Endodermal cell (in vitro differentiated cells): ENCODE results near the gene HSPG2. TPM values are rescaled to one million over a fixed set of nuclear protein-coding genes. Genes with fewer than 3 reads are reported as not detected.

ENCODE experiments used
- DNase-seq: peaks from one replicate; pipeline ENCODE4 v3.0.0-alpha.2; 2017
- H3K27ac ChIP-seq: 2 replicates; pipeline ENCODE4 v1.5.1; 2013; ENCODE audit warnings: mild to moderate bottlenecking, low read depth, low read length, moderate library complexity
- H3K27me3 ChIP-seq: 2 replicates; pipeline ENCODE4 v1.6.1; 2013; ENCODE audit warnings: mild to moderate bottlenecking, low read length, moderate library complexity; ENCODE audit not compliant: insufficient read depth, control insufficient read depth, poor library complexity, severe bottlenecking
- H3K36me3 ChIP-seq: 2 replicates; pipeline ENCODE4 v1.7.0; 2013; ENCODE audit warnings: mild to moderate bottlenecking, low read length, moderate library complexity; ENCODE audit not compliant: control insufficient read depth, insufficient read depth
- H3K4me1 ChIP-seq: one replicate; pipeline ENCODE4 v1.7.0; 2013; ENCODE audit warnings: low read length; ENCODE audit not compliant: control insufficient read depth, insufficient read depth
- H3K4me3 ChIP-seq: 2 replicates; pipeline ENCODE4 v1.5.1; 2013; ENCODE audit warnings: mild to moderate bottlenecking, low read length, moderate library complexity
- H3K9ac ChIP-seq: 2 replicates; pipeline ENCODE4 v1.6.1; 2013; ENCODE audit warnings: mild to moderate bottlenecking, low read length, moderate library complexity; ENCODE audit not compliant: poor library complexity, severe bottlenecking; ENCODE audit errors: extremely low read depth
- H3K9me3 ChIP-seq: 2 replicates; pipeline ENCODE4 v1.6.1; 2013; ENCODE audit warnings: mild to moderate bottlenecking, low read length, moderate library complexity; ENCODE audit not compliant: control insufficient read depth
- H3K27ac Mint-ChIP-seq: 2 replicates; pipeline ENCODE4 v1.8.0; 2020; ENCODE audit warnings: mixed read lengths
- H3K27me3 Mint-ChIP-seq: 2 replicates; pipeline ENCODE4 v1.8.0; 2021; ENCODE audit warnings: mild to moderate bottlenecking, mixed read lengths; ENCODE audit not compliant: insufficient read depth
- H3K36me3 Mint-ChIP-seq: 2 replicates; pipeline ENCODE4 v1.8.0; 2020; ENCODE audit warnings: low read depth, mixed read lengths
- H3K4me1 Mint-ChIP-seq: 2 replicates; pipeline ENCODE4 v1.8.0; 2020; ENCODE audit warnings: mixed read lengths
- H3K4me3 Mint-ChIP-seq: 2 replicates; pipeline ENCODE4 v1.8.0; 2020; ENCODE audit warnings: mild to moderate bottlenecking, moderate library complexity, mixed read lengths
- H3K9me3 Mint-ChIP-seq: 2 replicates; pipeline ENCODE4 v1.8.0; 2020; ENCODE audit warnings: mild to moderate bottlenecking, mixed read lengths
- WGBS, 2 experiments: methylation state at CpG; one replicate each; pipeline versions ENCODE4 v1.1.5 to v1.1.7; 2013; ENCODE audit warnings: missing lambda C conversion rate in 2 of 2, mixed read lengths in 1 of 2; ENCODE audit not compliant: insufficient coverage in 1 of 2, insufficient read length in 1 of 2; 5-methylcytosine and 5-hydroxymethylcytosine counted together
- total RNA-seq, 2 donors: library from RNA; stranded (reverse); fragmentation: NEBNext Ultra II Directional in 1 of 2; extraction: Animal tissue kit (Norgen Biotek cat#: 25700) in 1 of 2; gene quantifications; 2 replicates in 1 of 2; 3 replicates in 1 of 2; pipeline ENCODE4 v1.2.1, GENCODE V29; 2021
- TF ChIP-seq, protein P1 (sequence below): fragments of 200-600 bp; sonication (generic); conservative IDR thresholded peaks from 2 replicates; pipeline ENCODE4 v1.5.0; 2021; ENCODE audit warnings: antibody characterized with exemption, mild to moderate bottlenecking

The HSPG2 gene
- total RNA-seq, 2 donors from 2014 or later: 222 to 227 TPM

DNA sequence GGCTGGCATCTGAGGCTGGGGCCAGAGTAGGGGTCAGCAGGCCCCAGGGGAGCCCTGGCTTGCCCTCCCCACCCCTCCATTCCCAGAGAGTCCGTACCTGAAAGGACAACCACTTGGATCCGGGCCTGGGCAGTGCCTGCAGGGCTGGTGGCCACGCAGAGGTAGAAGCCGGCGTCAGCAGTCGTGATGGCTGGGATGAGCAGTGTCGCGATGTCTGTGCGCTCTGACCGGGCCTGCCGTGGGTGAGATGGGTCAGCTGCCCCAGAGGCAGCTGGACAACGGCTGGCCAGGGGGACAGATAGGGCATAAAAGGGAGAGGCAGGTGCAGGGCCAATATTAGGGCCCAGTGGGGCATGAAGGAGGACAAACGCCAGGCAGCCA lies 82.4 kb downstream of the HSPG2 start:
- Mint-ChIP-seq H3K9me3 (no peaks in the 10 kb centered on the region), H3K27me3 (no peaks in the 10 kb centered on the region), H3K27ac (no peak overlapping the region), H3K4me1 (no peaks in the 10 kb centered on the region), H3K4me3 (no peak overlapping the region), H3K36me3 (peaks cover 52% of the 10 kb centered on the region)
- no peak overlapping the region for H3K27ac ChIP-seq
- no peak overlapping the region for H3K9ac ChIP-seq
- TF ChIP-seq, protein P1, sequence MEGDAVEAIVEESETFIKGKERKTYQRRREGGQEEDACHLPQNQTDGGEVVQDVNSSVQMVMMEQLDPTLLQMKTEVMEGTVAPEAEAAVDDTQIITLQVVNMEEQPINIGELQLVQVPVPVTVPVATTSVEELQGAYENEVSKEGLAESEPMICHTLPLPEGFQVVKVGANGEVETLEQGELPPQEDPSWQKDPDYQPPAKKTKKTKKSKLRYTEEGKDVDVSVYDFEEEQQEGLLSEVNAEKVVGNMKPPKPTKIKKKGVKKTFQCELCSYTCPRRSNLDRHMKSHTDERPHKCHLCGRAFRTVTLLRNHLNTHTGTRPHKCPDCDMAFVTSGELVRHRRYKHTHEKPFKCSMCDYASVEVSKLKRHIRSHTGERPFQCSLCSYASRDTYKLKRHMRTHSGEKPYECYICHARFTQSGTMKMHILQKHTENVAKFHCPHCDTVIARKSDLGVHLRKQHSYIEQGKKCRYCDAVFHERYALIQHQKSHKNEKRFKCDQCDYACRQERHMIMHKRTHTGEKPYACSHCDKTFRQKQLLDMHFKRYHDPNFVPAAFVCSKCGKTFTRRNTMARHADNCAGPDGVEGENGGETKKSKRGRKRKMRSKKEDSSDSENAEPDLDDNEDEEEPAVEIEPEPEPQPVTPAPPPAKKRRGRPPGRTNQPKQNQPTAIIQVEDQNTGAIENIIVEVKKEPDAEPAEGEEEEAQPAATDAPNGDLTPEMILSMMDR: no peak
- no peak overlapping the region for H3K4me3 ChIP-seq
- H3K36me3 ChIP-seq: peaks cover 78% of the 10 kb centered on the region
- no peaks in the 10 kb centered on the region for H3K27me3 ChIP-seq
- H3K4me1 ChIP-seq: no peaks in the 10 kb centered on the region
- 96 to 97% methylated on average over 11 to 13 of the region's 13 CpGs for WGBS, 2 experiments
- no peak for DNase-seq
- no peaks in the 10 kb centered on the region for H3K9me3 ChIP-seq

DNA sequence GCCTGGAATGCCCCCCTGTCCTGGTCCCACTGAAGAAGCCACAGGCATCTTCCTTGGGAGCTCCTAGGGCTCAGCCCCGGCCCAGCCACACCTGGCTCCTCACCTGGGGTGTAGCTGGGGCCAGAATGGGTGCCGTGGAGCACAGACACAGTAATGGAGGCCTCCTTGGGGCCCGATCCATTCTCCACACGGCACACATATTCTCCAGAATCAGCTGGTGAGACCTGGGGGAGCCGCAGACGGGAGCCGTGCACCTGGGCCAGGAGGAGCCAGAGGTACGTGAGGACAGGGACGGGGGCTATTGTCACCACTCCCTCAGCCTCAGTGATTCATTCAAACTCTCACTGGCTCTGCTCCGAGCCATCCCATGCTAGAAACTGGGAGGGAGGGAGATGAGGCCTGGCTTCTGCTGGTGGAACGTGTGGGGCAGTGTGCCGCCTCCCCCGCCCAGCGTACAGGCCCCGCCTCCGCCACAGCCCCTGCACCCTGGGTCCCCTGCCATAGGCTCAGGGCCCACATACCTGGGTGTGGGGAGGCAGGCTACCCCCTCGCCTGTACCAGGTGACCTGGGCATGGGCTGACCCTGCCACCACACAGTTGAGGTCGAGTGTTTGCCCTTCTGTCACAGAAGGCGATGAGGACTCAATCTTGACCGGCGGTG lies 82.9 kb downstream of the HSPG2 start:
- H3K4me3 Mint-ChIP-seq: no peak overlapping the region
- Histone ChIP-seq H3K27ac (no peak overlapping the region), H3K9me3 (no peaks in the 10 kb centered on the region), H3K9ac (no peak overlapping the region), H3K4me3 (no peak overlapping the region), H3K4me1 (no peaks in the 10 kb centered on the region), H3K27me3 (no peaks in the 10 kb centered on the region), H3K36me3 (peaks cover 77% of the 10 kb centered on the region)
- DNase-seq: no peak
- TF ChIP-seq, protein P1: no peak
- no peaks in the 10 kb centered on the region for H3K9me3 Mint-ChIP-seq
- H3K4me1 Mint-ChIP-seq: no peaks in the 10 kb centered on the region
- no peaks in the 10 kb centered on the region for H3K27me3 Mint-ChIP-seq
- H3K27ac Mint-ChIP-seq: no peak overlapping the region
- 96 to 98% methylated on average over 8 to 21 of the region's 21 CpGs for WGBS, 2 experiments
- H3K36me3 Mint-ChIP-seq: peaks cover 53% of the 10 kb centered on the region

DNA sequence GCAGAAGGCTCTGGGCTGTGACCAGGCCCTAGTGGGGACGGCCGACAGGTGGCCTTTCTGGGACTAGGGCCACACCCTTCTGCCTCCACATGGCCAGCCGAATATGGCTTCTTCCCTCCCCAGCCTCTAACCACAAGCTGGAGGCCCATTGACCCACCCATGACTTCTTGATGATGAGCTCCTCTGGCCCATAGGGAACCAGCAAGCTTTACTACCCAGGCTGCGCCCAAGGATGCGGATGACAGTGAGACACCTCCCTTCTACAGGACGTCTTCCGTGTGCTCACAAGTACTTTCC lies 84.0 kb downstream of the HSPG2 start:
- TF ChIP-seq, protein P1: no peak

More for the DNA sequence above, 84.0 kb downstream of the HSPG2 start:
- Histone ChIP-seq H3K27me3 (no peaks in the 10 kb centered on the region), H3K9me3 (no peaks in the 10 kb centered on the region), H3K4me3 (no peak overlapping the region), H3K36me3 (peaks cover 77% of the 10 kb centered on the region), H3K27ac (no peak overlapping the region), H3K4me1 (no peaks in the 10 kb centered on the region), H3K9ac (no peak overlapping the region)
- H3K4me1 Mint-ChIP-seq: no peaks in the 10 kb centered on the region
- no peaks in the 10 kb centered on the region for H3K9me3 Mint-ChIP-seq
- H3K36me3 Mint-ChIP-seq: peaks cover 49% of the 10 kb centered on the region
- no peaks in the 10 kb centered on the region for H3K27me3 Mint-ChIP-seq
- no peak overlapping the region for H3K27ac Mint-ChIP-seq
- WGBS, 2 experiments: 88 to 90% methylated on average over 7 of the region's 7 CpGs
- DNase-seq: no peak
- H3K4me3 Mint-ChIP-seq: no peak overlapping the region
